NCI-H226 (cell line): Measurements from ENCODE around the gene KCNF1.

Source experiments
- DNase-seq: peaks from one replicate; pipeline ENCODE4 v3.0.0-alpha.2; 2015

KCNF1 gene

GRCh38 chr2:10911291-10912075 is at the start of gene KCNF1:
Gene KCNF1, plus strand, starts transcription at chr2:10911934. Its CDS starts 493 bp downstream, at chr2:10912427.
- DNase-seq, result peak; percentile 20

- DNase-seq, result no peak
These were observed 49.4 kb upstream of the KCNF1 start for GRCh38 chr2:10862330-10862729.

DNA sequence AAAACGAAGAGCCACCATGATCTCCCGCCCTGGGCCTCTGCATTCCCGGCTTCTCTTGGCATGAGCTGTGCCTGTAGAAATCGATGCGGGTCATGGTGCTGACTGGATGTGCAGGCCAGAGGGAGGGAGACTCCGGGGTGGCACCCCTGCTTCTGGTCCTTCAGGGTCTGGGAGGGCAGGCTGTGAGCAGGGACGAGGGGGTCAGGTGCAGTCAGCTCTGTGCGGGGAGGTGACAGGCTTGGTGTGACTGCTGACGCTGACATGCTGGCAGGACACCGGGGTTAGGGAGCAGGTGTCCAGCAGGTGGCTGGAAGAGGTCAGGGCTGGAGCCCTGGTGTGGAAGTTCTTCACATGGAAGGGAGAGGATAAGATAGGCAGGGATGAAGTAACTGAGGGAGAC is 48.7 kb upstream of the KCNF1 start:
- DNase-seq, result no peak

DNA sequence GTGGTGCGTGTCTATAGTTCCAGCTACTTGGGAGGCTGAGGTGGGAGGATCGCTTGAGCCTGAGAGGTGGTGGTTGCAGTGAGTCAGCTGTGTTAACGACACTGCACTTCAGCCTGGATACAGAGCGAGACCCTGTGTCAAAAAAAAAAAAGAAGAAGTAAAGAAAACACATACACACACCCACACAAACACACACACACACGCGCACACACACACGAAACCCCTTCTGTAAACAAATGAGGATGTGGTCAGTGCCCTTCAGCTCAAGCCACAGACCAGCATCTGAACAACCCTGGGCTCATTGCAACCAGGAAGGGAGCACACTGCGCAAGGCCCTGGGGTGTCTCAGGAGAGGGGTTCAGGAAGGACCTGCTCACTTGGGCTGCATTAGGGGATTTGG is 47.9 kb upstream of the KCNF1 start:
- no peak for DNase-seq

GRCh38 chr2:10864251-10864650 is 47.5 kb upstream of the KCNF1 start:
- no peak for DNase-seq

- DNase-seq, result no peak
These were observed 46.7 kb upstream of the KCNF1 start for GRCh38 chr2:10864861-10865636.

DNA sequence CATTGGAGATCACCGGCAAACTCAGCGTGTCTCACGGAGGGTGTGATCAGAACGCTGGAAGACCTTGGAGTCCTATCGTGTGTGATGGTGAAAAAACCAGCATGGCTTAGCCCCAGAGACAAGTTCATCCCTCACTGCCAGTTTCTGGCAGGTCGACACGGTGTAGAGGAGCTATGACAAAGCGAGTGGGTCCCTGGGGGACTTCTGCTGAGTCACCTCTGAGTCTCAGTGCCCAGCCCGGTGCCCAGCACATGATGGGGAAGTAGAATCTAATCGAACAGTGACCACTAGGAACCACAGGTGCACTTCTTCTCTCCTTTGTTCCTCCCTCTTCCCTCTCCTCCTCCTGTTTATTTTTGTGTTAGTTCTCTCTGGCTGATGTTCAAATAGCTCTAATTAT is 45.9 kb upstream of the KCNF1 start:
- DNase-seq, result no peak

- DNase-seq, result peak; percentile 46
These were observed 43.9 kb upstream of the KCNF1 start for GRCh38 chr2:10867692-10868420.

- peak; percentile 69 for DNase-seq
These were observed 43.0 kb upstream of the KCNF1 start for GRCh38 chr2:10868465-10869314.

GRCh38 chr2:10871978-10872377 is 39.8 kb upstream of the KCNF1 start:
- no peak for DNase-seq

- no peak for DNase-seq
These were observed 38.6 kb upstream of the KCNF1 start for GRCh38 chr2:10873171-10873570.

DNA sequence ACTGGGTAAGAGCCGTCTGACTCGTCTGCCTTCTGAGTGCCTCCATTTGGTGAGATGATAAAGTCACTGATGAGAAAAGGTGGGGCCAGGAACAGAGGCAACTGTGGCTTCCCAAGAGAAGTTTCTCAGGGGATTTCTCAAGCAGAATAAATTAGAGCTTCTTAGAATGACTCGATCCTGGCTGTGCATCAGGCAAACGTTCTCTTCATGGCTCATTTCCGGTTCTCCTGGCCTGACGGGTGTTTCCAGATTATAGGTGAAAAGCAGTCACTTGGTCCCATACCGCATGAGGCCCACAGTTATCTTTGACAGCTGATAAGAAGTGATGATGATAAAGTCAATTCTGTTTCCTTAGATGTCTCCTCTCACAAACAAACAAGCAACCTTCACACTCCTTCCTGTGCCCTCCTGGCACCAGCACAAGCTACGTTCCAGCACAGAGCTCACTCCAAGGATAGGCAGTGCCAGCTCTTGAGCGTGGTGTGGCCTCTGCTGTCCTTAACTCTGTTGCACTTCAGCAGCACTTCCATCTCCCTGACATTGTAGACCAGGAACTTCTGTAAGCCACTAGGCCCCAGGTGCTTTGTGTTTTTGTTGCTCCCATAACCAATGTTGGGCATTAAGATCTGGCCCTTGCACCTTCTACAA is 37.8 kb upstream of the KCNF1 start:
- DNase-seq, result peak; percentile 47

DNA sequence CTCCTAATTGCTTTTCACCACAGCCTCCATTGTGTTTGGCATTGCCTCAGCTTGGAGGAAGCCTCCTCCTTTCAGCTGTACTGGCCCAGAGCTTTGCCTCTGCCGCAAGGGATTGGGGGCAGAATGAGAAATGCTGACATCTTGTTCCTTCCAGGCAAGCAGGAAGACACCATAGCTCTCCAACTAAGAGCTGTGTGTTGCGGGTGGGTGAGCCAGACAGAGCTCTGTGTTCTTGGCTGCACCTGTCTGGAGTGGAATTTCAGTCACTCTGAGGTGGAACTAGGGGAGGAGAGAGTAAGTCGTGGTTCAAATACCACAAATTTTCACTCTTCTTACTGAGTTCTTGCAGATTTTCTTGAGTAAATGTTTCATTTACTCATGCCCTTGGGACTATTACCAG is 36.6 kb upstream of the KCNF1 start:
- DNase-seq, result no peak

DNA sequence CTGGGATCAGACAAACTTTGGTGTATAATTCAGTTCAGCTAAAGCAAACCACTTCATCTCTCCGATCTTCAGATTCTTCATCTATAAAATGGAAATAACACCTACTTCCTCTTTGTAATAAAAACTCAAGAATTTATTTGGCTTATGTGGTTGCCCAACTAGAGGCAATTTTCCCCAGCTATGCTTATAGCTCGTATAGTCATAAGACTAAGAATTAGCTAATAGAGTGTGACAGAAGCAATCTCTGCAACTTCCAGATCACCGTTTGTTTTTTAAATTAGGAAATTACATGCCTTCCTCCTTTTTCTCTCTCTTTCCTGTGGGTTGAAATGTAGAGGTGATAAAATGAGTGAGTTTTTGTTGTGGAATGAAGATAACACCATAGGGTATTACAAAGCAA is 35.3 kb upstream of the KCNF1 start:
- DNase-seq, result peak; percentile 13

- DNase-seq, result no peak
These were observed 34.8 kb upstream of the KCNF1 start for GRCh38 chr2:10876963-10877362.

- DNase-seq, result peak; percentile 33
These were observed 34.1 kb upstream of the KCNF1 start for GRCh38 chr2:10877651-10878111.

GRCh38 chr2:10878268-10878915 is 33.3 kb upstream of the KCNF1 start:
- no peak for DNase-seq

- no peak for DNase-seq
These were observed 32.6 kb upstream of the KCNF1 start for GRCh38 chr2:10879159-10879558.

- no peak for DNase-seq
These were observed 31.8 kb upstream of the KCNF1 start for GRCh38 chr2:10879624-10880585.
